Panc1 (cell line): ENCODE measurements around the gene IL16. TPM values are rescaled to one million over a fixed set of nuclear protein-coding genes. Genes with fewer than 3 reads are reported as not detected.
A peak's percentile ranks its signal among the peaks of the same experiment; 100 is the strongest.

ENCODE experiments used
- ATAC-seq: fragments of 200-7000 bp; cut with Tn5 transposase; 2 replicates; pipeline ENCODE4 v1.9.1; 2020; ENCODE audit warnings: mild to moderate bottlenecking, moderate library complexity
- BruUV-seq: library from RNA; stranded (reverse); fragments of 400-500 nt; replicated peaks from 2 replicates; lab custom pipeline; 2021; lab: Mats Ljungman, UMichigan
- CTCF ChIA-PET: fragments of 300-600 bp; sonication (Branson Sonifier 250); formaldehyde crosslinking; loops from one replicate; lab custom pipeline; 2022; ENCODE audit warnings: antibody characterized with exemption; lab: Charles Lee
- POLR2A ChIA-PET: fragments of 300-600 bp; sonication (Branson Sonifier 250); formaldehyde crosslinking; loops from one replicate; lab custom pipeline; 2022; ENCODE audit warnings: antibody characterized with exemption; lab: Charles Lee
- DNase-seq: peaks from one replicate; pipeline ENCODE4 v3.0.0-alpha.2; 2010; ENCODE audit warnings: low read depth, low spot score
- H3K27ac ChIP-seq: 2 replicates; pipeline ENCODE4 v1.5.1; 2011; ENCODE audit warnings: mild to moderate bottlenecking, low read length, inconsistent platforms
- H3K27me3 ChIP-seq: fragments of 200-500 bp; sonication (Bioruptor generic); 2 replicates; pipeline ENCODE4 v1.6.0; 2014; ENCODE audit warnings: low read length, inconsistent platforms; ENCODE audit not compliant: control insufficient read depth, insufficient read depth
- H3K36me3 ChIP-seq: fragments of 200-500 bp; sonication (Bioruptor generic); 2 replicates; pipeline ENCODE4 v1.5.1; 2014; ENCODE audit warnings: inconsistent platforms, mild to moderate bottlenecking, low read length, moderate library complexity; ENCODE audit not compliant: control insufficient read depth, insufficient read depth
- H3K4me1 ChIP-seq: 2 replicates; pipeline ENCODE4 v1.5.1; 2011; ENCODE audit warnings: inconsistent platforms, mild to moderate bottlenecking, low read length, moderate library complexity; ENCODE audit not compliant: control insufficient read depth, insufficient read depth
- H3K4me3 ChIP-seq, 2 experiments: 2 replicates each; pipeline ENCODE4 v1.5.1; 2011 to 2012; ENCODE audit warnings: low read depth in 2 of 2, low read length in 2 of 2, mild to moderate bottlenecking in 2 of 2, inconsistent platforms in 1 of 2, moderate library complexity in 1 of 2
- H3K9me3 ChIP-seq: fragments of 200-500 bp; sonication (Bioruptor generic); 2 replicates; pipeline ENCODE4 v1.5.1; 2014; ENCODE audit warnings: low read depth, mild to moderate bottlenecking, inconsistent platforms, low read length, moderate library complexity; ENCODE audit not compliant: control insufficient read depth, insufficient read depth
- CTCF ChIP-seq: fragments of 450-650 bp; IDR thresholded peaks from 2 replicates; pipeline ENCODE4 v1.5.1; 2017; ENCODE audit warnings: mild to moderate bottlenecking
- POLR2AphosphoS5 ChIP-seq: IDR thresholded peaks from 2 replicates; pipeline ENCODE4 v1.6.1; 2012; ENCODE audit warnings: mild to moderate bottlenecking, low read depth, low read length, moderate library complexity
- REST ChIP-seq, 2 experiments: IDR thresholded peaks; 2 replicates each; pipeline ENCODE4 v1.6.1; 2011 to 2012; ENCODE audit warnings: low read depth in 2 of 2, control low read depth in 1 of 2, low read length in 1 of 2, mild to moderate bottlenecking in 1 of 2, moderate library complexity in 1 of 2; ENCODE audit not compliant: insufficient read depth in 1 of 2
- SIN3A ChIP-seq: IDR thresholded peaks from 2 replicates; pipeline ENCODE4 v1.6.1; 2012; ENCODE audit warnings: low read depth, mild to moderate bottlenecking, low read length, moderate library complexity, borderline replicate concordance; ENCODE audit not compliant: insufficient read depth
- TCF7L2 ChIP-seq: IDR thresholded peaks from 2 replicates; pipeline ENCODE4 v1.6.1; 2011; ENCODE audit warnings: mild to moderate bottlenecking, low read depth, low read length, inconsistent platforms
- in situ Hi-C: cut with HindIII; loops from 2 replicates; pipeline ENCODE4 v1.10.0; 2016; ENCODE audit warnings: low sequenced_read_pairs, low pct_unique_long_range_greater_than_20kb
- intact Hi-C: fragments of 100-400 bp; cut with micrococcal nuclease; formaldehyde crosslinking; loops from one replicate; pipeline ENCODE4 v1.10.0; 2022; ENCODE audit not compliant: unreplicated experiment
- total RNA-seq: library from RNA; stranded (reverse); gene quantifications from one replicate; pipeline ENCODE4 v1.2.1, GENCODE V29; 2021; ENCODE audit not compliant: unreplicated experiment

The IL16 gene
- total RNA-seq, 1 experiment from 2014 or later, result 1.0 TPM

GRCh38 chr15:81274931-81275707, 78.4 kb downstream of the IL16 start:
- DNase-seq, result peak; percentile 55
- POLR2A ChIA-PET, result no interaction called here
- in situ Hi-C loops (no loop called here), intact Hi-C loops (loop anchor here (1.0 kb wide), 1 partner anchor 125 kb away; no protein-coding TSS in a partner anchor)
- peak; percentile 93 for ATAC-seq
- H3K27me3 ChIP-seq, result no peaks in the 10 kb centered on the region; the same call in 1 of the 2 replicates
- no peak overlapping the region for H3K27ac ChIP-seq
- no TSS peak for BruUV-seq
- TF ChIP-seq CTCF (peak; percentile 77), SIN3A (no peak)
- CTCF ChIA-PET, result interaction anchor here (0.6 to 2.2 kb wide), 4 partner anchors 9 to 219 kb away, joined by 3 to 5 read pairs (median 4); no protein-coding TSS in a partner anchor
- no peaks in the 10 kb centered on the region for H3K9me3 ChIP-seq
- H3K36me3 ChIP-seq, result no peaks in the 10 kb centered on the region
- H3K4me3 ChIP-seq, result no peak overlapping the region
- no peaks in the 10 kb centered on the region for H3K4me1 ChIP-seq

- Histone ChIP-seq H3K36me3 (no peaks in the 10 kb centered on the region), H3K27me3 (no peaks in the 10 kb centered on the region), H3K27ac (no peak overlapping the region), H3K4me1 (no peaks in the 10 kb centered on the region), H3K9me3 (no peaks in the 10 kb centered on the region), H3K4me3 (no peak overlapping the region)
- no peak for ATAC-seq
- ChIA-PET POLR2A (no interaction called here), CTCF (interaction anchor here (0.6 to 2.2 kb wide), 2 partner anchors 10 to 128 kb away, joined by 3 to 5 read pairs; no protein-coding TSS in a partner anchor)
- no peak for DNase-seq
- intact Hi-C loops (loop anchor here (1.0 kb wide), 1 partner anchor 124 kb away; no protein-coding TSS in a partner anchor), in situ Hi-C loops (no loop called here)
- no TSS peak for BruUV-seq
- TF ChIP-seq CTCF, result no peak
- no peak for TF ChIP-seq SIN3A
- TF ChIP-seq POLR2AphosphoS5, result no peak
- TF ChIP-seq REST (IDR thresholded peaks at IDR 0.05; ENCODE audit: insufficient read depth in 1 of 2, low read depth in 2 of 2, low read length in 1 of 2), result no peak
- no peak for TF ChIP-seq TCF7L2
These were observed 79.2 kb downstream of the IL16 start for GRCh38 chr15:81275711-81276392.
